ENCODE results near the gene PAK3.
A peak's percentile ranks its signal among the peaks of the same experiment; 100 is the strongest.

Gene PAK3

GRCh38 chrX:111095974-111096895 lies at the start of gene PAK3:
PAK3 (plus strand) TSS chrX:111096191; CDS start chrX:111123104, 26,913 bp downstream.
- DNase-seq, result peak; percentile 40

- no peak for DNase-seq
Observed at GRCh38 chrX:111047575-111047974, 48.4 kb upstream of the PAK3 start.

GRCh38 chrX:111052478-111052877 lies 43.5 kb upstream of the PAK3 start:
- DNase-seq, result no peak

- no peak for DNase-seq
Observed at GRCh38 chrX:111071542-111072277, 24.3 kb upstream of the PAK3 start.

GRCh38 chrX:111083081-111083480 lies 12.9 kb upstream of the PAK3 start:
- DNase-seq, result no peak

GRCh38 chrX:111086591-111087006 lies 9.4 kb upstream of the PAK3 start:
- DNase-seq, result no peak

- DNase-seq, result no peak
Observed at GRCh38 chrX:111088628-111089027, 7.4 kb upstream of the PAK3 start.

- DNase-seq, result no peak
Observed at GRCh38 chrX:111090458-111090857, 5.5 kb upstream of the PAK3 start.

- peak; percentile 67 for DNase-seq
Observed at GRCh38 chrX:111098874-111099273, 2.9 kb downstream of the PAK3 start.

GRCh38 chrX:111100191-111100590 lies 4.2 kb downstream of the PAK3 start:
- peak; percentile 48 for DNase-seq

- DNase-seq, result no peak
Observed at GRCh38 chrX:111101580-111101979, 5.6 kb downstream of the PAK3 start.

- DNase-seq, result no peak
Observed at GRCh38 chrX:111102636-111103035, 6.6 kb downstream of the PAK3 start.

- DNase-seq, result no peak
Observed at GRCh38 chrX:111103246-111103645, 7.3 kb downstream of the PAK3 start.

- no peak for DNase-seq
Observed at GRCh38 chrX:111110098-111110775, 14.2 kb downstream of the PAK3 start.

GRCh38 chrX:111114806-111115205 lies 18.8 kb downstream of the PAK3 start:
- no peak for DNase-seq

- no peak for DNase-seq
Observed at GRCh38 chrX:111116666-111117065, 20.7 kb downstream of the PAK3 start.

GRCh38 chrX:111119341-111119740 lies 23.4 kb downstream of the PAK3 start:
- no peak for DNase-seq

GRCh38 chrX:111123125-111123524 lies 27.1 kb downstream of the PAK3 start:
- DNase-seq, result peak; percentile 6

GRCh38 chrX:111123606-111124179 lies 27.7 kb downstream of the PAK3 start:
- DNase-seq, result no peak

GRCh38 chrX:111124418-111124817 lies 28.4 kb downstream of the PAK3 start:
- no peak for DNase-seq

GRCh38 chrX:111127038-111127437 lies 31.0 kb downstream of the PAK3 start:
- no peak for DNase-seq

GRCh38 chrX:111129921-111130320 lies 33.9 kb downstream of the PAK3 start:
- no peak for DNase-seq

GRCh38 chrX:111131572-111131971 lies 35.6 kb downstream of the PAK3 start:
- no peak for DNase-seq

Data from CD4-positive, alpha-beta T cell treated with Interleukin-4 for 4 hours (primary cell).